Measurements from ENCODE around the gene PCNX3.

Gene PCNX3

GRCh38 chr11:65615229-65615949, at the start of gene PCNX3:
PCNX3 (plus strand) TSS chr11:65615776; CDS start chr11:65616312, 536 bp downstream.
- peak; percentile 98 to 99 for DNase-seq (ENCODE audit: low read depth in 1 of 2, low spot score in 1 of 2)

- no peak for DNase-seq (ENCODE audit: low read depth in 1 of 2, low spot score in 1 of 2)
These were observed 46.2 kb upstream of the PCNX3 start for GRCh38 chr11:65569164-65569972.

GRCh38 chr11:65569973-65570918, 45.3 kb upstream of the PCNX3 start, which contains the start of gene ZNRD2:
ZNRD2 (plus strand) TSS chr11:65570477; CDS start chr11:65570492, 15 bp downstream.
- peak; percentile 95 to 96 for DNase-seq (ENCODE audit: low read depth in 1 of 2, low spot score in 1 of 2)

GRCh38 chr11:65571420-65571819, 44.2 kb upstream of the PCNX3 start:
- no peak for DNase-seq (ENCODE audit: low read depth in 1 of 2, low spot score in 1 of 2)

GRCh38 chr11:65571940-65572339, 43.6 kb upstream of the PCNX3 start:
- DNase-seq (ENCODE audit: low read depth in 1 of 2, low spot score in 1 of 2), result no peak

GRCh38 chr11:65572356-65573051, 43.1 kb upstream of the PCNX3 start, which contains the start of gene FAM89B:
FAM89B (plus strand) TSS chr11:65572538; CDS start chr11:65572670, 132 bp downstream.
- DNase-seq (ENCODE audit: low read depth in 1 of 2, low spot score in 1 of 2), result peak; percentile 80 to 82

- DNase-seq (ENCODE audit: low read depth in 1 of 2, low spot score in 1 of 2), result no peak
These were observed 42.0 kb upstream of the PCNX3 start for GRCh38 chr11:65573391-65574079.

- peak; percentile 77 to 80 for DNase-seq (ENCODE audit: low read depth in 1 of 2, low spot score in 1 of 2)
These were observed 41.3 kb upstream of the PCNX3 start for GRCh38 chr11:65574109-65574810.

- DNase-seq (ENCODE audit: low read depth in 1 of 2, low spot score in 1 of 2), result no peak
These were observed 40.6 kb upstream of the PCNX3 start for GRCh38 chr11:65574811-65575567.

GRCh38 chr11:65575568-65576231, 39.9 kb upstream of the PCNX3 start, which contains the start of gene EHBP1L1:
EHBP1L1 (plus strand) TSS chr11:65576053; CDS start chr11:65576303, 250 bp downstream.
- peak; percentile 57 to 74 for DNase-seq (ENCODE audit: low read depth in 1 of 2, low spot score in 1 of 2)

GRCh38 chr11:65576232-65576866, 39.2 kb upstream of the PCNX3 start:
- no peak for DNase-seq (ENCODE audit: low read depth in 1 of 2, low spot score in 1 of 2)

- DNase-seq (ENCODE audit: low read depth in 1 of 2, low spot score in 1 of 2), result no peak
These were observed 38.5 kb upstream of the PCNX3 start for GRCh38 chr11:65576867-65577755.

GRCh38 chr11:65577756-65578109, 37.8 kb upstream of the PCNX3 start:
- DNase-seq (ENCODE audit: low read depth in 1 of 2, low spot score in 1 of 2), result no peak

GRCh38 chr11:65578134-65578533, 37.4 kb upstream of the PCNX3 start:
- DNase-seq (ENCODE audit: low read depth in 1 of 2, low spot score in 1 of 2), result no peak

GRCh38 chr11:65578667-65579066, 36.9 kb upstream of the PCNX3 start:
- DNase-seq (ENCODE audit: low read depth in 1 of 2, low spot score in 1 of 2), result no peak

- no peak for DNase-seq (ENCODE audit: low read depth in 1 of 2, low spot score in 1 of 2)
These were observed 36.3 kb upstream of the PCNX3 start for GRCh38 chr11:65579291-65579690.
